ENCODE data around the gene KCNN3. TPM values are rescaled to one million over a fixed set of nuclear protein-coding genes. Genes with fewer than 3 reads are reported as not detected.

KCNN3 gene
- total RNA-seq, 1 donor = 0.09 TPM

DNA sequence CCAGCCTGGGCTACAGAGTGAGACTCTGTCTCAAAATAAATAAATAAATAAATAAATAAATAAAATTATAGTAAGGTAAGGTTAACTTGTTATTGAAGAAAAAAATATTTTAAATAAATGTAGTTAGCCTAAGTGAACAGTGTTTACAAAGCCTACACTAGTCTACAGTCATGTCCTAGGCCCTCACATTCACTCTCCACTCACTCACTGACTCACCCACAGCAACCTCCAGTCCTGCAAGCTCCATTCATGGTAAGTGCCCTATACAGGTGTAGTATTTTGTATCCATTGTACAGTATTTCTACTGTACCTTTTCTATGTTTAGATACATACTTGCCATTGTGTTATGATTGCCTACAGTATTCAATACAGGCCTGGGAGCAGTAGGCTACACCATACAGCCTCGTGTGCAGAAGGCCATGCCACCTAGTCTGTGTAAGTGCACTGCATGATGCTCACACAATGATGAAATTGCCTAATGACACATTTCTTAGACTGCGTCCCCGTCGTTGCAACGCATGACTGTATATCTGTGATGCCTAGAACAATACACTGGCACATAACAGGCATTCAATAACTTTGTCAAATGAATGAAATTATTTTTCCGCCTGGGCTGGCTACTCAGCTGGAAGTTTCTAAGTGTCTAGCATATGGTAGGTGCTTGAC lies 14.8 kb downstream of the KCNN3 start:
- no peak overlapping the region for H3K4me3 ChIP-seq (ENCODE audit: low read depth, low read length)
- DNase-seq (ENCODE audit: low read depth) = no peak
- no peak for TF ChIP-seq CTCF (IDR thresholded peaks at IDR 0.05; ENCODE audit: insufficient read depth, low read length)

- TF ChIP-seq CTCF (IDR thresholded peaks at IDR 0.05; ENCODE audit: insufficient read depth, low read length) = no peak
- no peak overlapping the region for H3K4me3 ChIP-seq (ENCODE audit: low read depth, low read length)
Measured at GRCh38 chr1:154852845-154853244, 17.2 kb downstream of the KCNN3 start.

DNA sequence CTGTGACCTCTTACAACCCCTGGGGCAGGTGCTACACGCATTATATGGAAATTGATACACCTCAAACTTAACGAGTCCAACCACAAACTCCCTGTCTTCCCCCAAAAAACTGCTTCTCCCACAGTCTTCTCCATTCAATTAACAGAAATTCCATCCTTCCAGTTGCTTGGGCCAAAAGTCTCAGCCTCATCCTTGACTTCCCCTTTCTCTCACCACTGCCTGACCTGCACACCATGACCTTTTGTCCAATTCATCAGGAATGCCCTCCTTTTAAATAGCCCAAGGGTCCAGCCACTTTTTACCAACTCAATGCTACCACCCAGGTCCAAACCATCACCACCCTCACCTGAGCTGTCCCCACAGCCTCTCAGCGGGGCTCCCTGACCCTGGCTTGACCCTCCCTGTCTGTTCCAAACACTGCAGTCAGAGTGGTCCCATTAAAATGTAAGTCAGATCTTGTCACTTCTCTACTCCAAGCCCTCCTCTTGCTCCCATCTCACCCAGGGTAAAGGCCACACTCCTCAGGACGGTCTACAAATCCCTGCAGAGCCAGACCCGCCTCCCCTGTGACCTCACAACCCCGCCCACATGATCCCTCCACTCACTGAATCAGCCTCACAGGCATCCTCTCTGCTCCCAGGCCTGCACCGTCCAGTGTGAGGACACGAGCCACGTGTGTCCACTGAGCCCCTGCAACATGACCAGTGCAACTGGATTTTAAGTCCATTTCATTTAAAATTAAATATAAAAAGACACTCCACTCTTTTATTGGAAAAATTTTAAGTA lies 18.5 kb downstream of the KCNN3 start:
- no peak for TF ChIP-seq CTCF (IDR thresholded peaks at IDR 0.05; ENCODE audit: insufficient read depth, low read length)
- DNase-seq (ENCODE audit: low read depth) = no peak
- H3K4me3 ChIP-seq (ENCODE audit: low read depth, low read length) = no peak overlapping the region

More at GRCh38 chr1:154852845-154853244, 17.2 kb downstream of the KCNN3 start:
- DNase-seq (ENCODE audit: low read depth) = no peak

- DNase-seq (ENCODE audit: low read depth) = no peak
- TF ChIP-seq CTCF (IDR thresholded peaks at IDR 0.05; ENCODE audit: insufficient read depth, low read length) = no peak
- no peak overlapping the region for H3K4me3 ChIP-seq (ENCODE audit: low read depth, low read length)
Measured at GRCh38 chr1:154849645-154850131, 20.4 kb downstream of the KCNN3 start.

GRCh38 chr1:154848983-154849382 lies 21.1 kb downstream of the KCNN3 start:
- no peak overlapping the region for H3K4me3 ChIP-seq (ENCODE audit: low read depth, low read length)
- DNase-seq (ENCODE audit: low read depth) = no peak
- TF ChIP-seq CTCF (IDR thresholded peaks at IDR 0.05; ENCODE audit: insufficient read depth, low read length) = no peak

DNA sequence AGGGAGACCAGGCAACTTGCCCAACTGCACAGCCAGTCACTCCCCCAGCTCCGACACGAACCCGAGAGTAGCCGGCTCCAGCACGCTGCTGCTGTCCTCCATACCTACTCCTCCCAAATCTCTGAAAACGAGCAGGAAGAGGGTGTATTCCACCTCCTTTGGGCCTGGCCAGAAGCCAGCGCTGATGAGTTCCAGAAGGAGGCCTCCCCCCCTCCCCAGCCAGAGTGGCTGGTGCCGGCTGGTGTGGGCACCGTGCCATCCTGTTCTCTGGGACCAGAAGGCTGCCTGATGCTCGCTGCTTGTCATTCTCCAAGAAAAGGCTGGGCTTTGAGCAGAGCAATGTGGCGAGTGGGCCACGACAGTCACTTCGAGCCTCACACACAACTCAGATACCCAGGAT lies 22.2 kb downstream of the KCNN3 start:
- no peak for DNase-seq (ENCODE audit: low read depth)
- no peak for TF ChIP-seq CTCF (IDR thresholded peaks at IDR 0.05; ENCODE audit: insufficient read depth, low read length)
- no peak overlapping the region for H3K4me3 ChIP-seq (ENCODE audit: low read depth, low read length)
